Upper lobe of right lung (tissue), 1 donor: ENCODE results near the gene MYH4. TPM values are rescaled to one million over a fixed set of nuclear protein-coding genes. Genes with fewer than 3 reads are reported as not detected.

Source experiments
- ATAC-seq: fragments of 200-7000 bp; cut with Tn5 transposase; one replicate; pipeline ENCODE4 v1.9.1; 2020; ENCODE audit warnings: mild to moderate bottlenecking, moderate library complexity
- DNase-seq: peaks from one replicate; pipeline ENCODE4 v3.0.0-alpha.2; 2020
- H3K27ac ChIP-seq: fragments of 200-600 bp; one replicate; pipeline ENCODE4 v1.8.0; 2022
- H3K27me3 ChIP-seq: fragments of 200-600 bp; one replicate; pipeline ENCODE4 v1.8.0; 2022; ENCODE audit warnings: mild to moderate bottlenecking
- H3K36me3 ChIP-seq: fragments of 200-600 bp; one replicate; pipeline ENCODE4 v1.8.0; 2022
- H3K4me1 ChIP-seq: fragments of 200-600 bp; one replicate; pipeline ENCODE4 v1.8.0; 2022
- H3K4me3 ChIP-seq: fragments of 200-600 bp; one replicate; pipeline ENCODE4 v1.8.0; 2022; ENCODE audit warnings: mild to moderate bottlenecking
- H3K9me3 ChIP-seq: fragments of 200-600 bp; one replicate; pipeline ENCODE4 v1.8.0; 2022
- intact Hi-C: fragments of 100-400 bp; cut with DNase I; formaldehyde crosslinking; loops from one replicate; pipeline ENCODE4 v1.11.0; 2022
- total RNA-seq: library from RNA; stranded (reverse); fragmentation: NEBNext Ultra II Directional; extraction: Animal tissue kit (Norgen Biotek cat#: 25700); gene quantifications from one replicate; pipeline ENCODE4 v1.2.1, GENCODE V29; 2021
- TF ChIP-seq, protein P1 (sequence below): fragments of 200-600 bp; IDR thresholded peaks from one replicate; pipeline ENCODE4 v1.8.0; 2022; ENCODE audit warnings: antibody characterized with exemption
- donor health status: DM: no; HTN: yes; CAD: no; lungs with severe emphysema.

The MYH4 gene
- total RNA-seq, 1 donor from 2014 or later, result not detected

DNA sequence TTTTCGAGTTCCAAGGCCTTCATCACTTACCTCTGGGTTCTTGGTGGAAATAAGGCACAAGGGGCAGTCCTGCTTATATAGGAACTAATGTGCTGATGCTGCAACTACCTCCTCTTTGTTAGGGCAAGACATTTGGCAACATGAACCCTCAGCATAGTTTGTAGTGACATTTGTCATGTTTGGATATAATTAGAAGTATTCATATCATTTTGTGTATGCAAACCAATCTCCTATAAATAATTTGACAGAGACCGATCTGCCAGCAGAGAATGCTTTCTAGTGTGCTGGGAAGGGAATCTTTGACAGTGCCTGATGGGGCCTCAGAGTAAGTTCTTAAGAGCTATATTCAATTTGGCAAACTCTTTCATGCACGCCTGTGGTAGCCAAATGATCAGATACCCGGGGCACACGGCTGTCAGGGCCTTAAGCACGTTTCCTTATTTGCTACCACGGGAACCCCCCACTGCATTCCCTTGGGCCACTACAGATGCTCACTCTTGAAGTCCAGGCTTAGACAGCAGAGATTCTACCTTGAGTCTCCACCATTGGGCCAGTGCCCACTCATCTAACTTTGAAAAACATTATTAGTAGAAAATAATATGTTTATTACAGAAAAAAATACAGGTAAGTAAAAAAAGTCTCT is 47.3 kb downstream of the MYH4 start, which contains the start of gene MYH8:
MYH8 (minus strand) TSS at position 51 of the 643 bp plus-strand sequence. CDS start 1,723 bp downstream, outside the sequence.
- H3K27me3 ChIP-seq, result no peaks in the 10 kb centered on the region
- TF ChIP-seq, protein P1, sequence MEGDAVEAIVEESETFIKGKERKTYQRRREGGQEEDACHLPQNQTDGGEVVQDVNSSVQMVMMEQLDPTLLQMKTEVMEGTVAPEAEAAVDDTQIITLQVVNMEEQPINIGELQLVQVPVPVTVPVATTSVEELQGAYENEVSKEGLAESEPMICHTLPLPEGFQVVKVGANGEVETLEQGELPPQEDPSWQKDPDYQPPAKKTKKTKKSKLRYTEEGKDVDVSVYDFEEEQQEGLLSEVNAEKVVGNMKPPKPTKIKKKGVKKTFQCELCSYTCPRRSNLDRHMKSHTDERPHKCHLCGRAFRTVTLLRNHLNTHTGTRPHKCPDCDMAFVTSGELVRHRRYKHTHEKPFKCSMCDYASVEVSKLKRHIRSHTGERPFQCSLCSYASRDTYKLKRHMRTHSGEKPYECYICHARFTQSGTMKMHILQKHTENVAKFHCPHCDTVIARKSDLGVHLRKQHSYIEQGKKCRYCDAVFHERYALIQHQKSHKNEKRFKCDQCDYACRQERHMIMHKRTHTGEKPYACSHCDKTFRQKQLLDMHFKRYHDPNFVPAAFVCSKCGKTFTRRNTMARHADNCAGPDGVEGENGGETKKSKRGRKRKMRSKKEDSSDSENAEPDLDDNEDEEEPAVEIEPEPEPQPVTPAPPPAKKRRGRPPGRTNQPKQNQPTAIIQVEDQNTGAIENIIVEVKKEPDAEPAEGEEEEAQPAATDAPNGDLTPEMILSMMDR, result no peak
- no peak within 1 kb of the TSS for H3K27ac ChIP-seq

DNA sequence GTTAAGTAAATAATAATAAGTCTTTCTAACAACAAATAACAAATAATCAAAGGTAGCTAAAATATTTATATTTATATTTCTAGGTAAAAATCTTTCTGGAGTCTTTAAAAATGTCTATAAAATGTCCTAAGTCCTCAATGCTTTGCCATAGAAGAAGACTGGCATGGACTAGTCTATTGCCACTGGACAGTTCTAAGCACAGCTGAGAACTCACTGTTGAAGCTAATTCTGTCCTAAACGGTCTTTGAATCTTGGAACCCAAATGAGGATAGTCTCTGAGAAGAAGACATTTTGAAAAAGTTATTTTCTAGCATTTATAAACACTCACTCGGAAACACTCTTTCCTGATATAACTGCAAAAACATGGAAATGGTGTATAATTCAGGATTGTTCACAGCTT is 48.1 kb downstream of the MYH4 start:
- DNase-seq, result no peak
- TF ChIP-seq, protein P1, result no peak
- Histone ChIP-seq H3K27me3 (no peaks in the 10 kb centered on the region), H3K27ac (no peak overlapping the region), H3K4me1 (no peaks in the 10 kb centered on the region), H3K36me3 (no peaks in the 10 kb centered on the region), H3K4me3 (no peak overlapping the region), H3K9me3 (no peaks in the 10 kb centered on the region)
- intact Hi-C loops, result no loop called here
- no peak for ATAC-seq

More for the DNA sequence above, 47.3 kb downstream of the MYH4 start, which contains the start of gene MYH8:
- Histone ChIP-seq H3K36me3 (no peaks in the 10 kb centered on the region), H3K4me1 (no peaks in the 10 kb centered on the region), H3K9me3 (no peaks in the 10 kb centered on the region), H3K4me3 (no peak within 1 kb of the TSS)
- ATAC-seq (no peak), DNase-seq (no peak)
- intact Hi-C loops, result no loop called here

DNA sequence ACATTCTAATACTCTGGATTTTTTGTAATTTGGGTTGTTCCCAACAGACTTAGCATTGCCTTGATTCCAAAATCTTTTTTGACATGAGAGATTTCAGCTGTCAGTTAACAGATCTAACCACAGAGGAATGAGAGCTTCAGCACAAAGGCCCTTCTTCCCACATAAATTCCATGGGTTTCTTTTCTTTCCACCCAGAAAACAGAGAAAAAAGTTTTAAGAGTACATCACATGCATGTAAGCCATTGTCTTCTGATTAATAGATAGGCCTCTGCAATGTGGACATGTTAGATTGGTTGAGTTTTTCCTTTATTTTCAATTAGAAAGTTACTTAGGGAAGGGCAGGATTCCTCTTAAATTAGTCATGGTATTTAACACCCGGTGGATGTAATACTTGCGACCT is 48.5 kb downstream of the MYH4 start:
- Histone ChIP-seq H3K27me3 (no peaks in the 10 kb centered on the region), H3K9me3 (no peaks in the 10 kb centered on the region), H3K4me1 (no peaks in the 10 kb centered on the region), H3K4me3 (no peak overlapping the region), H3K36me3 (no peaks in the 10 kb centered on the region), H3K27ac (no peak overlapping the region)
- TF ChIP-seq, protein P1, result no peak
- DNase-seq, result no peak
- no peak for ATAC-seq
- intact Hi-C loops, result no loop called here

DNA sequence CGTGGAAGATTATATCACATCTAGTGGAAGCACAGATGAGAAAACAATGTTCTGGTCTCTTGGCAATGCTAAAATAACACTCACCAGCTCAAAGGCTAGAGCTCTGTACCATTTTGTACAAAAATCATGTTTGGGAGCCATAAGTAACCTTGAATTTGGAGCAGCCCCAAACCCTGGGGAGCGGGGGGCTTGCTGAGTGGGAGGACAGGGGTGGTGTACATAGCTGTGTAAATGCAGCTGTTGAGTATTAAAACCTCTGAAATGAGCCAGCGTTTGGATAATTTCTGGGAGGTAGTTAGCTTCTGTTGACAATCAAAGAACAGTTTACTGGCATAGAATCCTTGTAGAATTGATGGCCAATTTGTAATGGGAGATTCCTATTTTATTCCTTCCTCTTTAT is 51.9 kb downstream of the MYH4 start:
- DNase-seq (no peak), ATAC-seq (no peak)
- no peaks in the 10 kb centered on the region for H3K27me3 ChIP-seq
- H3K27ac ChIP-seq, result no peak overlapping the region
- intact Hi-C loops, result no loop called here
- H3K36me3 ChIP-seq, result no peaks in the 10 kb centered on the region
- no peak overlapping the region for H3K4me3 ChIP-seq
- TF ChIP-seq, protein P1, result no peak
- H3K4me1 ChIP-seq, result no peaks in the 10 kb centered on the region
- no peaks in the 10 kb centered on the region for H3K9me3 ChIP-seq

DNA sequence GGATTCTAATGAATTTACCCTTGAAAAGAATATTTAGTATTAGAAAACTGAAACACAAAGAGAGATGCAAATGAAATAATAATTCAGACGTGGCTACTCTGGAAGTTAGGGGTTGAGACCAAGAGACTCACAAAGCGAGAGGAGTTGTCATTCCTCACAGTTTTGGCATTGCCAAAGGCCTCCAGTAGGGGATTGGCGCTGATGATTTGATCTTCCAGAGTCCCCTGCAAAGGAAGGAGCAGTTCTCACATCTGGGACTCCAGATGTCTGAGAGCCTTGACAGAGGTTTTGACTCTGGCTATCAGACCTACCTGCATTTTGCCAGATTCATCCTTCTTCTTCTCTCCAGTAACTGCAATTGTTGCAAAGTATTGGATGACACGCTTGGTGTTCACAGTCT is 54.2 kb downstream of the MYH4 start:
- DNase-seq, result no peak
- no peaks in the 10 kb centered on the region for H3K4me1 ChIP-seq
- TF ChIP-seq, protein P1, result no peak
- H3K4me3 ChIP-seq, result no peak overlapping the region
- intact Hi-C loops, result no loop called here
- no peak overlapping the region for H3K27ac ChIP-seq
- no peaks in the 10 kb centered on the region for H3K27me3 ChIP-seq
- H3K9me3 ChIP-seq, result no peaks in the 10 kb centered on the region
- no peaks in the 10 kb centered on the region for H3K36me3 ChIP-seq
- ATAC-seq, result no peak
